Liver (tissue), 9 donors: ENCODE results near the gene CDH1. TPM values are rescaled to one million over a fixed set of nuclear protein-coding genes. Genes with fewer than 3 reads are reported as not detected.

ENCODE experiments used
- DNase-seq: peaks from one replicate; pipeline ENCODE4 v3.0.0-alpha.2; 2017; ENCODE audit warnings: low spot score
- H3K27ac ChIP-seq, 2 donors: one replicate each; pipeline ENCODE4 v1.7.0; 2013; ENCODE audit warnings: inconsistent platforms in 2 of 2, low read length in 2 of 2, control low read depth in 1 of 2, low read depth in 1 of 2, mild to moderate bottlenecking in 1 of 2
- H3K27me3 ChIP-seq, 4 donors: one replicate each; pipeline versions ENCODE4 v1.6.1 to v1.7.0; 2013; ENCODE audit warnings: low read length in 3 of 4, inconsistent platforms in 1 of 4, mild to moderate bottlenecking in 1 of 4, moderate library complexity in 1 of 4; ENCODE audit not compliant: control insufficient read depth in 4 of 4, insufficient read depth in 4 of 4
- H3K36me3 ChIP-seq, 4 donors: one replicate each; pipeline versions ENCODE4 v1.6.1 to v1.7.0; 2013; ENCODE audit warnings: low read length in 3 of 4, mild to moderate bottlenecking in 3 of 4, low read depth in 1 of 4, moderate library complexity in 1 of 4; ENCODE audit not compliant: control insufficient read depth in 4 of 4, insufficient read depth in 3 of 4
- H3K4me1 ChIP-seq, 4 donors: one replicate each; pipeline versions ENCODE4 v1.6.1 to v1.7.0; 2013; ENCODE audit warnings: low read length in 3 of 4, mild to moderate bottlenecking in 3 of 4, moderate library complexity in 1 of 4; ENCODE audit not compliant: control insufficient read depth in 4 of 4, insufficient read depth in 4 of 4
- H3K4me3 ChIP-seq, 3 donors: one replicate each; pipeline versions ENCODE4 v1.6.1 to v1.7.0; 2013; ENCODE audit warnings: low read length in 3 of 3, control low read depth in 1 of 3, low read depth in 1 of 3, mild to moderate bottlenecking in 1 of 3
- H3K9ac ChIP-seq, 2 donors: one replicate each; pipeline ENCODE4 v1.7.0; 2013; ENCODE audit warnings: low read length in 2 of 2, mild to moderate bottlenecking in 2 of 2, moderate library complexity in 2 of 2, control low read depth in 1 of 2, low read depth in 1 of 2
- H3K9me3 ChIP-seq, 4 donors: one replicate each; pipeline versions ENCODE4 v1.6.1 to v1.7.0; 2013; ENCODE audit warnings: low read length in 3 of 4; ENCODE audit not compliant: control insufficient read depth in 4 of 4
- EGR1 ChIP-seq, 2 donors: IDR thresholded peaks; 2 replicates each; pipeline ENCODE4 v1.6.1; 2016 to 2018; ENCODE audit warnings: antibody characterized with exemption in 2 of 2, low read depth in 2 of 2
- FOXA1 ChIP-seq: IDR thresholded peaks from 2 replicates; pipeline ENCODE4 v1.6.1; 2016; ENCODE audit warnings: antibody characterized with exemption
- FOXA2 ChIP-seq: IDR thresholded peaks from 2 replicates; pipeline ENCODE4 v1.6.1; 2016; ENCODE audit warnings: antibody characterized with exemption
- GABPA ChIP-seq, 2 donors: IDR thresholded peaks in 1 of 2; conservative IDR thresholded peaks in 1 of 2; 2 replicates each; pipeline ENCODE4 v1.6.1; 2016; ENCODE audit warnings: antibody characterized with exemption in 2 of 2, mild to moderate bottlenecking in 1 of 2, moderate library complexity in 1 of 2
- HNF4A ChIP-seq, 2 donors: conservative IDR thresholded peaks; 2 replicates each; pipeline ENCODE4 v1.6.1; 2016; ENCODE audit warnings: antibody characterized with exemption in 2 of 2, mild to moderate bottlenecking in 2 of 2
- HNF4G ChIP-seq: IDR thresholded peaks from 2 replicates; pipeline ENCODE4 v1.6.1; 2016; ENCODE audit warnings: antibody characterized with exemption
- JUND ChIP-seq, 2 donors: IDR thresholded peaks; 2 replicates each; pipeline ENCODE4 v1.6.1; 2016; ENCODE audit warnings: antibody characterized with exemption in 2 of 2
- NR2F2 ChIP-seq: IDR thresholded peaks from 2 replicates; pipeline ENCODE4 v1.6.1; 2016; ENCODE audit warnings: antibody characterized with exemption
- RAD21 ChIP-seq, 2 donors: IDR thresholded peaks; 2 replicates each; pipeline ENCODE4 v1.6.1; 2016; ENCODE audit warnings: antibody characterized with exemption in 2 of 2, mild to moderate bottlenecking in 2 of 2
- RXRA ChIP-seq, 2 donors: IDR thresholded peaks; 2 replicates each; pipeline ENCODE4 v1.6.1; 2017 to 2018; ENCODE audit warnings: antibody characterized with exemption in 2 of 2, mild to moderate bottlenecking in 1 of 2
- SP1 ChIP-seq: IDR thresholded peaks from 2 replicates; pipeline ENCODE4 v1.6.1; 2018; ENCODE audit warnings: antibody characterized with exemption, mild to moderate bottlenecking
- TAF1 ChIP-seq: conservative IDR thresholded peaks from 2 replicates; pipeline ENCODE4 v1.6.1; 2016; ENCODE audit warnings: antibody characterized with exemption, mild to moderate bottlenecking
- YY1 ChIP-seq: IDR thresholded peaks from 2 replicates; pipeline ENCODE4 v1.6.1; 2016; ENCODE audit warnings: antibody characterized with exemption, mild to moderate bottlenecking
- whole genome bisulfite sequencing: extraction: QIAGEN DNeasy Blood & Tissue Kit; methylation state at CpG from one replicate; pipeline ENCODE4 v1.1.7; 2013; 5-methylcytosine and 5-hydroxymethylcytosine counted together
- polyA plus RNA-seq, 2 donors: library from polyadenylated mRNA; stranded (reverse) in 1 of 2; unstranded in 1 of 2; fragments of 200-250 nt in 1 of 2; fragments of >200 nt in 1 of 2; fragmentation: Nextera tagmentation in 1 of 2; extraction: Ambion mirVana in 1 of 2; gene quantifications; one replicate each; pipeline versions ENCODE4 v1.2.1 to v1.2.3, GENCODE V29; 2013 to 2015
- total RNA-seq, 2 donors: library from RNA; depleted of rRNA; stranded (reverse); fragments of >200 nt; gene quantifications; one replicate each; pipeline ENCODE4 v1.2.3, GENCODE V29; 2014
- TF ChIP-seq, protein P1 (sequence below): IDR thresholded peaks from 2 replicates; pipeline ENCODE4 v1.6.1; 2016; ENCODE audit warnings: antibody characterized with exemption
- TF ChIP-seq, protein P2 (sequence below): fragments of 150-350 bp; IDR thresholded peaks from 2 replicates; pipeline ENCODE4 v1.5.1; 2017; ENCODE audit warnings: improper control_type of control experiment, low read depth, low read length; ENCODE audit not compliant: missing input control
- TF ChIP-seq, protein P3 (sequence below): IDR thresholded peaks from 2 replicates; pipeline ENCODE4 v1.6.1; 2016; ENCODE audit warnings: antibody characterized with exemption
- TF ChIP-seq, protein P4 (sequence below): IDR thresholded peaks from 2 replicates; pipeline ENCODE4 v1.6.1; 2016; ENCODE audit warnings: antibody characterized with exemption, mild to moderate bottlenecking
- TF ChIP-seq, protein P5 (sequence below): IDR thresholded peaks from 2 replicates; pipeline ENCODE4 v1.6.1; 2016; ENCODE audit warnings: antibody characterized with exemption
- donor health status: healthy.
- donor health status: healthy.
- donor health status: healthy.
- donor health status: healthy.
- donor health status: healthy.

CDH1 gene
- total and polyA plus RNA-seq, 4 donors, result 21.8 to 69.3 (median 50.3) TPM

DNA sequence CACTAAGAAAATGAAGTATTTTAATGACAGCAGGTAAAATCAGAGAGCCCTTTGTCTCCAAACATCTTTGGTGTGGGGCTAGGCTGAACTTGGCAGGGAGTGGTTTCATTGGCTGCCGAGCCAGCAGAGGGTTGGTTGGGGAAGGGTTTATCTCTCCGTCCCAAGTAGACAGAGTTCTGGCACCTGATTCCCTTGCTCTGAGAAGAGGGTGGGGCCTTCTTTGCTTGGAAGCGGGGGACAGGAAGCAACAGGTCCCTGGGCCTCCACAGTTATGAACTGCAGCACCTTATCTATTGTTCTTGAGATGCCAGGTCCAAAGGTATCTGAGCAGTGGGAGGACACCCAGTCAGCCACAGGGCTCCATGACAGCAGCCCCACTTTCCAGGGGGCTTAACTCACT is 12.3 kb upstream of the CDH1 start:
- Histone ChIP-seq H3K27me3 (no peaks in the 10 kb centered on the region), H3K27ac (no peak overlapping the region), H3K9ac (no peak overlapping the region), H3K4me3 (no peak overlapping the region), H3K36me3 (no peaks in the 10 kb centered on the region), H3K9me3 (no peaks in the 10 kb centered on the region), H3K4me1 (no peaks in the 10 kb centered on the region)
- TF ChIP-seq RXRA (IDR thresholded peaks at IDR 0.05) (no peak), JUND (IDR thresholded peaks at IDR 0.05) (no peak), SP1 (no peak), FOXA2 (no peak), RAD21 (IDR thresholded peaks at IDR 0.05) (no peak), GABPA (IDR thresholded peaks at IDR 0.05 in 1 of 2, conservative IDR thresholded peaks at IDR 0.05 in 1 of 2) (no peak), NR2F2 (no peak), FOXA1 (no peak), EGR1 (IDR thresholded peaks at IDR 0.05; ENCODE audit: low read depth in 2 of 2) (no peak), HNF4G (no peak), HNF4A (conservative IDR thresholded peaks at IDR 0.05) (no peak), YY1 (no peak), TAF1 (no peak)
- TF ChIP-seq, protein P1, sequence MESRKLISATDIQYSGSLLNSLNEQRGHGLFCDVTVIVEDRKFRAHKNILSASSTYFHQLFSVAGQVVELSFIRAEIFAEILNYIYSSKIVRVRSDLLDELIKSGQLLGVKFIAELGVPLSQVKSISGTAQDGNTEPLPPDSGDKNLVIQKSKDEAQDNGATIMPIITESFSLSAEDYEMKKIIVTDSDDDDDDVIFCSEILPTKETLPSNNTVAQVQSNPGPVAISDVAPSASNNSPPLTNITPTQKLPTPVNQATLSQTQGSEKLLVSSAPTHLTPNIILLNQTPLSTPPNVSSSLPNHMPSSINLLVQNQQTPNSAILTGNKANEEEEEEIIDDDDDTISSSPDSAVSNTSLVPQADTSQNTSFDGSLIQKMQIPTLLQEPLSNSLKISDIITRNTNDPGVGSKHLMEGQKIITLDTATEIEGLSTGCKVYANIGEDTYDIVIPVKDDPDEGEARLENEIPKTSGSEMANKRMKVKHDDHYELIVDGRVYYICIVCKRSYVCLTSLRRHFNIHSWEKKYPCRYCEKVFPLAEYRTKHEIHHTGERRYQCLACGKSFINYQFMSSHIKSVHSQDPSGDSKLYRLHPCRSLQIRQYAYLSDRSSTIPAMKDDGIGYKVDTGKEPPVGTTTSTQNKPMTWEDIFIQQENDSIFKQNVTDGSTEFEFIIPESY, result no peak
- TF ChIP-seq, protein P2, sequence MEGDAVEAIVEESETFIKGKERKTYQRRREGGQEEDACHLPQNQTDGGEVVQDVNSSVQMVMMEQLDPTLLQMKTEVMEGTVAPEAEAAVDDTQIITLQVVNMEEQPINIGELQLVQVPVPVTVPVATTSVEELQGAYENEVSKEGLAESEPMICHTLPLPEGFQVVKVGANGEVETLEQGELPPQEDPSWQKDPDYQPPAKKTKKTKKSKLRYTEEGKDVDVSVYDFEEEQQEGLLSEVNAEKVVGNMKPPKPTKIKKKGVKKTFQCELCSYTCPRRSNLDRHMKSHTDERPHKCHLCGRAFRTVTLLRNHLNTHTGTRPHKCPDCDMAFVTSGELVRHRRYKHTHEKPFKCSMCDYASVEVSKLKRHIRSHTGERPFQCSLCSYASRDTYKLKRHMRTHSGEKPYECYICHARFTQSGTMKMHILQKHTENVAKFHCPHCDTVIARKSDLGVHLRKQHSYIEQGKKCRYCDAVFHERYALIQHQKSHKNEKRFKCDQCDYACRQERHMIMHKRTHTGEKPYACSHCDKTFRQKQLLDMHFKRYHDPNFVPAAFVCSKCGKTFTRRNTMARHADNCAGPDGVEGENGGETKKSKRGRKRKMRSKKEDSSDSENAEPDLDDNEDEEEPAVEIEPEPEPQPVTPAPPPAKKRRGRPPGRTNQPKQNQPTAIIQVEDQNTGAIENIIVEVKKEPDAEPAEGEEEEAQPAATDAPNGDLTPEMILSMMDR, result no peak
- TF ChIP-seq, protein P3, sequence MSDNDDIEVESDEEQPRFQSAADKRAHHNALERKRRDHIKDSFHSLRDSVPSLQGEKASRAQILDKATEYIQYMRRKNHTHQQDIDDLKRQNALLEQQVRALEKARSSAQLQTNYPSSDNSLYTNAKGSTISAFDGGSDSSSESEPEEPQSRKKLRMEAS, result no peak
- TF ChIP-seq, protein P4, sequence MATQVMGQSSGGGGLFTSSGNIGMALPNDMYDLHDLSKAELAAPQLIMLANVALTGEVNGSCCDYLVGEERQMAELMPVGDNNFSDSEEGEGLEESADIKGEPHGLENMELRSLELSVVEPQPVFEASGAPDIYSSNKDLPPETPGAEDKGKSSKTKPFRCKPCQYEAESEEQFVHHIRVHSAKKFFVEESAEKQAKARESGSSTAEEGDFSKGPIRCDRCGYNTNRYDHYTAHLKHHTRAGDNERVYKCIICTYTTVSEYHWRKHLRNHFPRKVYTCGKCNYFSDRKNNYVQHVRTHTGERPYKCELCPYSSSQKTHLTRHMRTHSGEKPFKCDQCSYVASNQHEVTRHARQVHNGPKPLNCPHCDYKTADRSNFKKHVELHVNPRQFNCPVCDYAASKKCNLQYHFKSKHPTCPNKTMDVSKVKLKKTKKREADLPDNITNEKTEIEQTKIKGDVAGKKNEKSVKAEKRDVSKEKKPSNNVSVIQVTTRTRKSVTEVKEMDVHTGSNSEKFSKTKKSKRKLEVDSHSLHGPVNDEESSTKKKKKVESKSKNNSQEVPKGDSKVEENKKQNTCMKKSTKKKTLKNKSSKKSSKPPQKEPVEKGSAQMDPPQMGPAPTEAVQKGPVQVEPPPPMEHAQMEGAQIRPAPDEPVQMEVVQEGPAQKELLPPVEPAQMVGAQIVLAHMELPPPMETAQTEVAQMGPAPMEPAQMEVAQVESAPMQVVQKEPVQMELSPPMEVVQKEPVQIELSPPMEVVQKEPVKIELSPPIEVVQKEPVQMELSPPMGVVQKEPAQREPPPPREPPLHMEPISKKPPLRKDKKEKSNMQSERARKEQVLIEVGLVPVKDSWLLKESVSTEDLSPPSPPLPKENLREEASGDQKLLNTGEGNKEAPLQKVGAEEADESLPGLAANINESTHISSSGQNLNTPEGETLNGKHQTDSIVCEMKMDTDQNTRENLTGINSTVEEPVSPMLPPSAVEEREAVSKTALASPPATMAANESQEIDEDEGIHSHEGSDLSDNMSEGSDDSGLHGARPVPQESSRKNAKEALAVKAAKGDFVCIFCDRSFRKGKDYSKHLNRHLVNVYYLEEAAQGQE, result no peak
- TF ChIP-seq, protein P5, sequence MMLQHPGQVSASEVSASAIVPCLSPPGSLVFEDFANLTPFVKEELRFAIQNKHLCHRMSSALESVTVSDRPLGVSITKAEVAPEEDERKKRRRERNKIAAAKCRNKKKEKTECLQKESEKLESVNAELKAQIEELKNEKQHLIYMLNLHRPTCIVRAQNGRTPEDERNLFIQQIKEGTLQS, result no peak
- DNase-seq, result peak; percentile 63
- 70% methylated on average over 3 of the region's 3 CpGs for WGBS
